ENCODE results near the gene TREX2. TPM values are rescaled to one million over a fixed set of nuclear protein-coding genes. Genes with fewer than 3 reads are reported as not detected.
A peak's percentile ranks its signal among the peaks of the same experiment; 100 is the strongest.

The TREX2 gene
- total RNA-seq, 2 donors from 2014 or later, result 0.39 TPM; not detected in 1

DNA sequence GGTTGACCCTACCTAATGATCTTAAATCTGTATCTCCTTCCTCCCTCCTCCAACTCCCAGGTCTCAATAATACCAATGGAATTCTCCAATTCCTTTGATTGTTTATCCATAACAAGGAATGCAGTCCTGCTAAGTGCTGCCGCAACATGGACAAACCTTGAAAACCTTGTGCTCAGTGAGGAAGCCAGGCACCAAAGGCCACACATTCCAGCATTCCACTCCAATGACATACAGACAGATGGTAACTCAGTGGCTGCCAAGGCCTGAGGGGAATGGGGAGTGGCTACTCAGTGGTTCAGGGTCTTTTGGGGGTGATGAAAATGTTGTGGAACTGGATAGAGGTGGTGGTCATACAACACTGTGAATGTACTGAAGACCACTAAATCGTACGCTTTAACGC is 14.1 kb upstream of the TREX2 start:
- ATAC-seq (no peak), DNase-seq (no peak)
- intact Hi-C loops (cut with DNase I), result no loop called here

DNA sequence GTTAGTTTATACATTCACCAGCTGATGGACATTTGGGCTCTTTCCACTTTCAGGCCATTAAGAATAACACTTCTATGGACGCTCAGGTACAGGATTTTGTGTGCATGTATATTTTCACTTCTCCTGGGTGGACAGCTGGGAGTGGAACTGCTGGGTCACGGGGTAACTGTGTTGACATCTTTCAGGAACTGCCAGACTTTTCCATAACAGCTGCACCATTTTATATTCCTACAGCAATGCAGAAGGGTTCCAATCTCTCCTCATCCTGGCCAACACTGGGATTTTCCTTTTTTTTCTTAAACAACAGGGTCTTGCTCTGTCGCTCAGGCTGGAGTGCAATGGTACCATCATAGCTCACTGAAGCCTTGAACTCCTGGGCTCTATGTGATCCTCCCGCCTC is 12.6 kb upstream of the TREX2 start:
- ATAC-seq (no peak), DNase-seq (no peak)
- intact Hi-C loops (cut with DNase I), result no loop called here

DNA sequence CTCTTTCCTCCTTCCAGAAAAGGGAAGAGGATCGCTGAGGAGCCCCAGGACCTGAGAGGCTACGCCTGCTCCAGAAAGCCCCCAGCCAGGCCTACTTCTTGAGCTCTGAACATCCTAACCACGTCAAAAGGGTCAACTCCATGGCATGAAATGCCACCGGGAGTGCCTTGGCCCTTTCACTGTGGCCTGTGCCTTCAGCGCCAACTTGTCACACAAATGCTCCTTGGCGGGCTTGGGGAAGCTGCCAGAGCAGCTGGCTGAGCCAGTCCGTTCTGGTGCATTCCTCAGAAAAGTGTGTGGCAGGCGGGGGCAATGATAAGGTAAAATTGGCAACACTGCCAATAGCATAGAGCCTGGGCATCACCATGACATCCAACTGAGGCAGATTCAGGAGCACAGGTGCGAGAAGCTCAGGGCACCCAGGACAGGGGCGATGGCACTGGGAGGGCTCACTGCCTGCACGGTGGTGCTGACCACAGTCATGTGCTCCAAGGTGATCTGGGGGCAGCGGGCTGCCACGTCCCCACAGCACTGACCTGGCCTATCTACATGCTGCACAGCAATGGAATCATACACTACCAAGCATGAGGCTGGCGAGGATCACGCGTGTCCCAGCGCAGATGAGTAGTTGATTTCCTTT is 12.1 kb upstream of the TREX2 start:
- DNase-seq (no peak), ATAC-seq (no peak)
- intact Hi-C loops (cut with DNase I), result no loop called here

DNA sequence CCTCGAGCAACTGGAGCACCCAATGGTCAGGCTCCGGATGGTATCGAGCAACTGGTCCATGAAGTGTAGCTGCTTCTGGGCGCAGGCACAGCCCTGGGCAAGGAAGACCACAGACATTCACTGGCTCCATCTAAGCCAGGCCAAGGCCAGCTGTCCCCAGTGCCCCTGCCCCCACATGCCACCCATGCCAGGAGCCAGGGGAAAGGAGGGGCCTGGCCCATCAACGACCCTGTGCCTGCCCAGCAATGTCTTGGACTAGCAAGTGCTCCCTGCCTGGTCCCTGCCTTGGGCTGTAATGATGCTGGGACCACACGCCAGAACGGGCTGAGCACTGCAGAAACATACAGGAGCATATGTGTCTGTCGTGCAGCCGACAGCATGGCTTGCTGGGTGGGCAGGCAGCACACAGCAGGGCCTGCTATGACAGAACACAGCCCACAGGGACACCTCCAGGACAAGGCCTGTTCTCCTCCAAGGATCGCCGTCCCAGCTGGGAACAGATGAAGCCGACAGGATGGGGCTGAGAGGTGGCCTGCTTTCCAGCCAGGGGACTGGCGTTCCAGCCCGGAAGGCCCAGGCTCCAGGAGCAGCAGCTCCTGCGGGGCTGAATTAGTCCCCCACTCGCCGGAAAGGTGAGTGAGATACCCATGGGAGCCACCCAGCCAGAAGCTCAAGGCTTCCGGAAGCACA is 11.4 kb upstream of the TREX2 start:
- peak; percentile 5 for DNase-seq
- intact Hi-C loops (cut with DNase I), result no loop called here
- no peak for ATAC-seq

DNA sequence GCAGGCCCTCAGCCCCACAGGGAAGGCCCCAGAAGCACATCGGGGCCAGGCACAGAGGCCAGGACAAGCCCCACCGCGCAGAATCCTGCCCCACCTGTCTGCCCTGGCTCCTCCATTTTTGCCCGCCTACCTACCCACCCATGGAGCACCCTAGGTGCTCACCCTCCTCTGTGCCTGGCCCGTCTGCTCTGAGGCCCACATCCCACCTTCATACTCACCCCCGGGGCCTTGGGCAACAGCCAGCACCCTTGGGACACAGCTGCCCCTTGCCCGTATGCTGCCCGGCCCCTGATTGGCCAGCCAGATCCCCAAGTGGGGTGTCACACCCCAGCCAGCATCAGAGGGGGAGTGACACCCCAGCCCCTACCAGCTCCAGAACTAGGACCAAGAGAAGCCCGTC is 10.8 kb upstream of the TREX2 start:
- intact Hi-C loops (cut with DNase I), result no loop called here
- peak; percentile 8 for DNase-seq

DNA sequence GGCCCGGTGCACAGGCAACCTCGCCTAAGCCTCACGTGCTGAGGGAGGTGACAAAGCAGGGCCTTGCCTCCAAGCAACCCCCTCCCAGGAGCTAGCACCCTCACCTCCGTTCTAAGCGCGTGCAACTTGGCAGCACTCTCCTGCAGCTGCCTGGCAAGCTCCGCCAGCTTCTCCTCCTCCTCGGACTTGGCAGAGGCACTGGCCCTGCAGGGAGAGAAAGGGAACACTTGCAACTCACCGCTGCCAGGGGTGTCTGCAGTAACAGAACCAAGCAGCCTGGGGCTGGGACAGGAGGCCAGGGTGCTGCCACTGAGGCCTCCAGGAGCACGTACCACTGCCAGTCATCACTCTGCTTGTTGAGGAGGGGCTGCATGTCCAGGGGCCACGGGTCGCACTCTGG is 10.3 kb upstream of the TREX2 start:
- DNase-seq, result peak; percentile 34
- intact Hi-C loops (cut with DNase I), result no loop called here
- ATAC-seq, result peak; percentile 60 to 61

More for the DNA sequence above, 10.8 kb upstream of the TREX2 start:
- no peak for ATAC-seq

DNA sequence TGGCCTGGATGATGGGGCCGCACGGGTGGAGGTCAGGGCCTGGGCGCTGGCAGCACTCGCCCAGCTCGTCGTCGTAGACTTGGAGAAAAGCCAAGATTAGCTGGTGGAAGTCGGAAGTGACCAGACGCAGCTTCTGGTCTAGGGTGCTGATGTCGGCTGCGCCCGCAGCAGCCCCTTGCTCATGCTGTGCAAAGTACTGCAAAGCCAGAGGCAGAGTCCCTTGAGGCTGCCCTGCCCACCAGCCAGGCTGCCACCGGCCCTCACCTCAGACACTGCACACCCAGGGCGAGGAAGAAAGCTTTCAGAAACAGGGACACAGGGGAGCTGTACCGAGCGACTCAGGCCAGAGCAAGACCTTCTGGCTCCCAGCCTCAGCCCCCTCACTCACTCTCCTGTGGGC is 9.7 kb upstream of the TREX2 start:
- DNase-seq (no peak), ATAC-seq (no peak)
- intact Hi-C loops (cut with DNase I), result no loop called here

DNA sequence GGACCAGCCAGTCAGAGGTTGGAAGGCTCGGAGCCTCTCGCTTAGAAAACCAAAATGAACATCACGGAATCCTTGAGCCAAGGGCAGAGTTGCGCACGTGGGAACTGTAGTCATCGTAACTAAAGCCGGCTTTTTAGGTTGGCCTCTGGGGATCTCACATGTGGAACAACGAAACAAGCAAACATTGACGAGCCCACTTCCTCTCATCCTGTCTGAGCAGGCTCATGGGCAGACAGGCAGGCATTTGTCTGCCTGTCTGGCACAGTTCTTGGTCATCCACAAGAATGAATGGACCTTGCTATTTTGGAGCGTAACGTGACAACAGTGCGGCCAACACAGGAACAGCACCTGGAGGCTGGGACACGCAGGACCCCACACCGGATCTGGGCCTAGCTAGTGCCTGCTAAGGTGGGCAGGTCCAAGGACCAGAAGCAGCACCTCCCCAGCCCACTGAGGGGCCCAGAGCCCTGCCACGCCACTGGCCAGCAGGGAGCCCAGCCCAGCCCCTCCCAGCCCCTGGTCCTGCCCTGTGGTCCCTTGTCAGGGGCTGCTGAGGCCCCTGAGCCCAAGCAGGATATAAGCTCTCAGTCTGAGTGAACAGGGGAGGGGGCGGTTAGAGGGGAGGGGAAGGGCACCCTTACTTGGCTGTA is 9.2 kb upstream of the TREX2 start:
- no peak for ATAC-seq
- DNase-seq, result peak; percentile 12
- intact Hi-C loops (cut with DNase I), result no loop called here

DNA sequence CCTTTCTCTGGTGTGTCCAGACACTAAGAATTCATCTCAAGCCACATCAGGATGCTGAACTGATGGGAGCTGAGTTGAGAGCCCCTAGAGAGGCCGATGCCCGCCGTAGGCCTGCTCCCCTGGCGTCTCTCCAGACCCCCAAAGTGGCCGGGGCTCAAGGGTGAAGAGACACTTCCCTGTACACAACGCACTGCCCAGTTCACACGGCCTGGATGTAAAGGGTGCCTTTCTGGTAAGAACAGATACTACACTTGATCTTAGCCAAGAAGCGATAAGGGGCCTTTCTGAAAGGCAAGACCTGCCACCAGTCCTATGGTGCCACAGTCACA is 5.1 kb upstream of the TREX2 start:
- ATAC-seq (no peak), DNase-seq (no peak)
- intact Hi-C loops (cut with DNase I), result no loop called here

DNA sequence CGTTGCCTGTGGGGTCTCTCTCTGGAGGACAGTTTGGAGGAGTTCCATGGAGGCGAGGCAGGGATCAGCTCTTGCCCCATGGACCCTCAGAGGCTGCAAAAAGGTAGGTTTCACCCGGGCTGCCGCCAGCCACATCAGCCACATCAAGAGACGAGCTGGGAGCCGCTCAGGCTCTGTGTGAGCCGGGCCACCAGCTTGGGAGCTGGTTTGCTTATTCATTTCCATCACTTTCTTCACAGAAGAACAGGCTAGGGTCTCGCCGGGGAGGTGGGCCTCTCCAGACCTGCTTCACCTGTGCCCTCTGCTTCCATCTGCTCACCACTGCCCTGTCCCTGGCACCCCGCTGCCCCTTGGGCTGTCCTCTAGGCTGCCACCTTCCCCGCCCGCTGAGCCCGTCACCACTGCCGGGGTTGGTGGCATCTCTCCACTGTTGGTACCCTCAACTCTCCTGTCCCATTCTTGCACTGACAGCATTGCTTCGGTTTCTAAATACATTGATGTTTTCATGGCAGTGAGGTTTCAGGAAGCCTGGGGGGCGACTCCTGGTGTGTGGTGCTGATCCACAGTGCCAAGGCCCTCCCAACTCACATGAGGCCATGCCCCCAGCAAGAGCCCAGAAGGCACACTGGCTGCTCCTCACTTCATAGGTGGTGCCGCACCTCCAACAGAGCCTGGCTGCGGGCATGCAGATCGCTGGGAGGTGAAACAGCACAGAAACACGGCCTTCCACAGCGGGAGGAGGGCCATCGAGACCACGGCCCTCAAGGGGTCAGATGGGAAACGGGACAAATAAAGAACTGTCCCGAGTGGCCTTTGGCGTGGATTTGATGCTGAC is 4.5 kb upstream of the TREX2 start:
- DNase-seq (no peak), ATAC-seq (no peak)
- intact Hi-C loops (cut with DNase I), result no loop called here

DNA sequence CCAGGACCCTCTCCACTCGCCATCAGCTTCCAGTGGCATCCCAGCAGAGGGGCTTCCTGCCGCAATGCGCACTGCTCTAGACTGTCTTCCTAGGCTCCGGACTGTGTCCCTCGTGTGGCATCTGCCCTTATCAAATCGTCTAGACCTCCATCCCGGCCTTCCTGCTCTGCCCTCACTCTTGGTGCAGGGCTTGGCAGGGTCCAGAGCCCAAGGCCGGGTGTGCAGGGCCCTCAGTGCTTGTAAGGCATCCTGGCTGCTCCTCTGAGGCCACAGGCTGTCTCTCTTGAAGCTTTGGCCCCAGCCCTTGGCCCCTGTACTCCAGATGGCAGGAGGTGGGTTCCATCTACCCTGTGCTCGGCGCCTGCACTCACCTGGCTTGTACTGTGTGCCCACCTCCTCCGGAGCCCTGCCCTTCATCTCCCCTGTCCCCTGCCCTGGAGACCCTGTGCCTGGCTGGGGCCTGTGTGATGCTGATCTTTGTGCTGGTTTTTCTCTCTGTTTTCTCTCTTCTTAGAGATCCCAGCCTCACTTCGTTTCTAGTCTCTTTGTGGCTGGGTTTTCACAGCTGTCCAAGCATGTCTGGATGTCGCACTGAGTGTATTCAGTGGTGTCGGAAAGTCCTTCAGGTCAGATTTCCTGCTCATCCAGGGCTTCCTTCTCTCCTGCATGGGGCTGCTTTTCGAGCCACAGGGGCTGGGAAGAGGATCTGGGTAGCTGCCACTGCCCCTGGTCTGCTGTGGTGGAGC is 3.7 kb upstream of the TREX2 start:
- intact Hi-C loops (cut with DNase I), result no loop called here
- no peak for ATAC-seq
- DNase-seq, result no peak

DNA sequence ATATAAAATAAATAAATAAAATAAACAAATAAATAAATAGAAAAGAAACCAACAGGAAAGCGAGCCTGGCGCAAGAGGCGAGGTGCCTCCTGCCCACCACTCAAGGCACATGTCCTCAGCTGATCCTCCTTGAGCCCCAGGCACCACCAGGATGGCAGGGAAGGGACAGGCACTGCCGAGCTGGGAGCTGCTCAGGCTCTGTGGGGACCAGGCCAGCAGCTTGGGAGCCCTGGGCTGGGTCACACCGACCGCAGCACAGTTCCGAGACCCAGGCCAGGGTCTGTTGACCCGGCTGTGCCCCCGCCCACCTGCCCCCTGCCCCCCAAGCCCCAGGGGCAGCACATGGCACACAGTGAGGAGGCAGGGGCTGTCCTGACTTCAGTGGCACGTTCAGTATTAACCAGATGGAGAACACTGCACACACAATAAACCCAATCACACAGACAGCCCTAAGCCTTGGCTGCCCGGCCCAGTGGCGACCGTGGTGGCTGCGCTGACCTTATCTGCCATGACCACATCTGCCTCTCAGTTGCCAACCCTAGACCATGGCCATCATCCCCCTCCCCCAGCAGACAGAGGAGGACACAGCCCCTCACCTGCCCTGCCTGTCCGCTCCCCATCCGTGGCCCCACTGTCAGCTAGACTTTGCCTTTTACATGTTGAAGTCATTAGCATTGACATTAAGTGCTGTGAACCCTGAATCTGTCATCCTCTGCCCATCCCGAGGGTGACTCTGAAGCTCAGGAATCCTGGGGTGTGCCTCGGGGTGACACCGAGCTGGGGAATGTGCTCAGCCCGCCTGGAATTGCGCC is 2.9 kb upstream of the TREX2 start:
- ATAC-seq (no peak), DNase-seq (no peak)
- intact Hi-C loops (cut with DNase I), result no loop called here

DNA sequence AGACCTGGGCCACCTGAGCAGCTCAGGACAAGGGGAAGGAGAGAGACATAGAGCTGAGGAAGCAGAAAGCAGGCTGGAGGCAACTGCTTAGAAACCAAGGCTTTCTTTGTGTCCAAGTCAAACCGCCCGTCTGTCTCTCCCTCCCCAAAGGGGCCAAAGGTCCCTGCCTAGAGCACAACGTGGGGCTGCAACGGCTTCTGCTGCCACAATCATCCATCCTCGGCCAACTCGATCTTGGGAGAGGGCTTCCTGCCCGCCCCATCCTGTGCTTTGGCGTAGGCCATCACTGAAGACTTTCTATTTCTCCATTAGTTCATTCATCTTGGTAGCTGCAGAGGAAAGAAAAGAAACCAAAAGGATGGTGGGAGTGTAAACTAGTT is 1.7 kb upstream of the TREX2 start:
- intact Hi-C loops (cut with DNase I), result no loop called here
- ATAC-seq, result no peak
- DNase-seq, result no peak

DNA sequence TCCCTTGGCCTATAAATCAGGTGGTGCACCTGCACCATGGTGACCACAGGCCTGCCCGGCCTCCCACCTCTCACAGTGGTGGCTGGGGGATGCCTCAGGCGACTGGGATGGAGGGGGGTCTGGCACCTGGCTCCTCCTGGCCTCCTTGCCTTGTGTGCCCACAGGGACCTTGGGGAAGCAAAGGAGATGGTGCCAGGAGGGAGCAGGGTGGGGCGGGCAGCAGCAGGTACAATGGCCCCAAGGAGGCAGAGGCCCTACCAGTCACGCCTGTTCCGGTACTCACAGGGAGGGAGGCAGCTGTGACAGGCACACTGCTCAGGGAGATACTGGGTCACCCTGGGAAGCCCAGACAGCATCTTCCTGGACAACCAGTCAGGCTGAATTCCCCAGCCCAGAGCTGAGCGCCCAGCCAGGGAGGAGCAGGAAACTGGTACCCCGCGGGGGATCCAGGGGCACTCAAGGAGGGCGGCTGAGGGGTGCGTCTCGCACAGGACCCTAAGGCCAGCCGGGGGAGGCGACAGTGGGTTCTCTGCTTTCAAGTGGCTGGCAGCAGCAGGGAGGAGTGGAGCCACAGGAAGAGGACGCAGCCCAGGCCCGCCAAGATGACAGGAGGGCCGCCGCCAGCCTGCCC is 1.2 kb upstream of the TREX2 start:
- no peak for DNase-seq
- ATAC-seq, result no peak
- intact Hi-C loops (cut with DNase I), result no loop called here

DNA sequence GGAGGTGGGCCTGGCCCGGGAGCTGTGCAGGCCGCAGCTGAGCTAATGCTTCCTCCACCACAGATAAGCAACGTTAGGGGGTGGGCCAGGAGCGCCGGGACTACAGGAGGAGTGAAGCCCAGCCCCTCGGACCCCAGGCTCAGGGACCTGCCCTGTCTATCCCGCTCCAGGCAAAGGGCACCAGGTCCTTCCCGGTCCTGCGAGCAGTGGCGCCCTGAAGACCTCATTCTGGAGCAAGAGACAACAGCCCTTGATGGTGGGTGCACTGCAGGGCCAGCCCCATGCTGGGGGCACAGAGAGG is 730 bp upstream of the TREX2 start:
- ATAC-seq, result no peak

DNA sequence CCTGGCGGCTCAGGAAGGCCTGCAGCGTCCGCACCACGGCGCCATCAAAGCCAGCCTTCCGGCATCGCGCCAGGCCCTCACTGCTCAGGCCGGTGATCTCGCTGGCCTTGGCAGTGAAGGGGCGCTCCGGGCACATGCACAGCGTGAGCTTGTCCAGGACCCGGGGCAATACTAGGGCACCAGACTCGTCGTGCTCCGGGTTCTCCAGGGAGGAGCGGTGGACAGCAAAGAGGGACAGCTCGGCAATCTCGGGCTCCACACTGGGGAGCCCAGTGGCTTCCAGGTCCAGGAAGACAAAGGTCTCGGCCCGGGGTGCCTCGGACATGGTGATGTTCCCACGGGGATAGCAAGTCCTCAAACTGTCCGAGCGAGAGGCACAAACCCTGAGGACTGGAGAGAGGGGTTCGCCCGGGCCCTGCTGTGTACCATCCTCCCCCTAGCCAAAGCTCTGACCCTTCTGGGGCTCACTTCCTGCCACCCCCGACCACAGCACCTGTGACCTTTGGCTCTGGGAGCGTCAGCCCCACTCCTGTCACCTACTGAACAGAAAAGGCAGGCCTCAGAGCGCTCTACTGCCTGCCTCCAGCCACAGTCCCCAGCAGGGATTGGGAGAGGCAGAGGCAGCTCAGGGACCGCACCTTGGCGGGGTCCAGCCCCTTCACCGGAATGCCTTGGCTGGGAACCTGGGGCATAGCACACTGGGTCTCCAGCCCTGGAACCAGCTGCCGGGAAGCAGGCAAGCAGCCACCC is 575 bp downstream of the TREX2 start:
- ATAC-seq (no peak), DNase-seq (no peak)
- intact Hi-C loops (cut with DNase I), result no loop called here

More for the DNA sequence above, 730 bp upstream of the TREX2 start:
- intact Hi-C loops (cut with DNase I), result no loop called here
- DNase-seq, result no peak

DNA sequence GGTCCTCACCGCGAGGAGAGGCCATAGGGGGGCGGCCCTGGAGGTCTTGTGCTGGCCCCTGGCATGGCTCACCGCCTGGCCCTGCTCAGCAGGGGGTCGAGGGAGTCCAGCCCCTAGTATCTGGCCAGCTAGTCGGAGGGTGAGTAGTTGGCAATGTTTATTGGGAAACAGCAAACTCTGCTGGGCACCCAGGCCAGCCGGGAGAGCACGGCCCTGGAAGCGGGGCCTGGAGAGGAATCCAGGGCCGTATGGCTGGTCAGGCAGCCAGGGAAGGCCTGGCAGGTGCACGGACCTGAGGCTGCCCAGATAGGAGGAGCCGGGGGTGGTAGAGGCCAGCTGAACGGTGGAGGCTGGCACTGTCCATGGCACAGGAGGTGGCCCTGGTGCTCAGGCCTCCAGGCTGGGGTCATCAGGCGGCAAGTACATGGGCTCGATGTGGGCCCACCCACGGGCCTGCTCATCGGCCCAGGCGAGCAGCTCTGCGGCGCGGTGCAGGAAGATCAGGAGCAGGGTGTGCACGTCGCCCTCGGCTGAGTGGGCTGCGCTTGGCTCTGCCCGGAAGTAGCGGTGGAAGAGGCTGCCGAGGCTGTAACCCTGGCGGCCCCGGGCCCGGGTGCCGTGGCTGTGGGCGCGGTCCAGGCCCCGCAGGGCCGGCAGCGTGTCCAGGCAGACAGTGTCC is 1.4 kb downstream of the TREX2 start:
- DNase-seq (no peak), ATAC-seq (peak in 1 of 2 donors; percentile 9)
- intact Hi-C loops (cut with DNase I), result no loop called here

Data from left cardiac atrium (tissue), 4 donors.